Osteocyte (in vitro differentiated cells): ENCODE measurements around the gene RNF31. TPM values are rescaled to one million over a fixed set of nuclear protein-coding genes. Genes with fewer than 3 reads are reported as not detected.

Experiments used
- DNase-seq: peaks from one replicate; pipeline ENCODE4 v3.0.0; 2021; ENCODE audit warnings: mixed read lengths; ENCODE audit not compliant: unreplicated experiment; ENCODE audit errors: extremely low spot score
- H3K27ac Mint-ChIP-seq: one replicate; pipeline ENCODE4 v1.8.0; 2021; ENCODE audit warnings: mild to moderate bottlenecking, mixed read lengths; ENCODE audit not compliant: unreplicated experiment
- H3K27me3 Mint-ChIP-seq: one replicate; pipeline ENCODE4 v1.8.0; 2021; ENCODE audit warnings: mixed read lengths; ENCODE audit not compliant: unreplicated experiment
- H3K36me3 Mint-ChIP-seq: one replicate; pipeline ENCODE4 v1.8.0; 2021; ENCODE audit warnings: mixed read lengths; ENCODE audit not compliant: unreplicated experiment
- H3K4me1 Mint-ChIP-seq: one replicate; pipeline ENCODE4 v1.8.0; 2021; ENCODE audit warnings: mixed read lengths; ENCODE audit not compliant: unreplicated experiment
- H3K4me3 Mint-ChIP-seq: one replicate; pipeline ENCODE4 v1.8.0; 2021; ENCODE audit warnings: mild to moderate bottlenecking, moderate library complexity, mixed read lengths; ENCODE audit not compliant: unreplicated experiment
- H3K9me3 Mint-ChIP-seq: one replicate; pipeline ENCODE4 v1.8.0; 2021; ENCODE audit warnings: mixed read lengths; ENCODE audit not compliant: unreplicated experiment
- CTCF ChIP-seq: fragments of 200-600 bp; sonication (generic); IDR thresholded peaks from 2 replicates; pipeline ENCODE4 v1.5.0; 2021; ENCODE audit warnings: antibody characterized with exemption, mild to moderate bottlenecking, moderate library complexity
- total RNA-seq: library from RNA; stranded (reverse); gene quantifications from 2 replicates; pipeline ENCODE4 v1.2.1, GENCODE V29; 2021

RNF31 gene
- total RNA-seq, 1 donor from 2014 or later, result 65.9 TPM

GRCh38 chr14:24156840-24157239 lies 9.5 kb downstream of the RNF31 start:
- no peak overlapping the region for H3K27ac Mint-ChIP-seq
- H3K9me3 Mint-ChIP-seq, result no peaks in the 10 kb centered on the region
- TF ChIP-seq CTCF, result no peak
- no peak overlapping the region for H3K4me3 Mint-ChIP-seq
- no peak for DNase-seq
- no peaks in the 10 kb centered on the region for H3K27me3 Mint-ChIP-seq
- H3K4me1 Mint-ChIP-seq, result peaks cover 11% of the 10 kb centered on the region
- H3K36me3 Mint-ChIP-seq, result peaks cover 25% of the 10 kb centered on the region

GRCh38 chr14:24157331-24157730 lies 10.0 kb downstream of the RNF31 start:
- TF ChIP-seq CTCF, result no peak
- no peak overlapping the region for H3K27ac Mint-ChIP-seq
- H3K4me3 Mint-ChIP-seq, result no peak overlapping the region
- H3K27me3 Mint-ChIP-seq, result no peaks in the 10 kb centered on the region
- no peaks in the 10 kb centered on the region for H3K9me3 Mint-ChIP-seq
- DNase-seq, result no peak
- H3K36me3 Mint-ChIP-seq, result peaks cover 27% of the 10 kb centered on the region
- peaks cover 16% of the 10 kb centered on the region for H3K4me1 Mint-ChIP-seq

- no peaks in the 10 kb centered on the region for H3K9me3 Mint-ChIP-seq
- no peak for TF ChIP-seq CTCF
- no peak overlapping the region for H3K4me3 Mint-ChIP-seq
- DNase-seq, result no peak
- H3K4me1 Mint-ChIP-seq, result peaks cover 25% of the 10 kb centered on the region
- H3K27me3 Mint-ChIP-seq, result no peaks in the 10 kb centered on the region
- H3K36me3 Mint-ChIP-seq, result peaks cover 38% of the 10 kb centered on the region
- peak overlapping the region; percentile 20 for H3K27ac Mint-ChIP-seq
These were observed 12.6 kb downstream of the RNF31 start for GRCh38 chr14:24159777-24160498.

- peaks cover 41% of the 10 kb centered on the region for H3K36me3 Mint-ChIP-seq
- peak overlapping the region; percentile 96 for H3K4me3 Mint-ChIP-seq
- no peak for TF ChIP-seq CTCF
- H3K9me3 Mint-ChIP-seq, result no peaks in the 10 kb centered on the region
- H3K27me3 Mint-ChIP-seq, result no peaks in the 10 kb centered on the region
- H3K27ac Mint-ChIP-seq, result peak overlapping the region; percentile 20
- H3K4me1 Mint-ChIP-seq, result peaks cover 25% of the 10 kb centered on the region
- no peak for DNase-seq
These were observed 13.2 kb downstream of the RNF31 start for GRCh38 chr14:24160499-24160849.

GRCh38 chr14:24160850-24161804 lies 13.8 kb downstream of the RNF31 start, which contains the start of gene IRF9:
TSS of gene IRF9 (plus strand) at chr14:24161265. CDS start at chr14:24162145, 880 bp downstream.
- peak; percentile 94 for TF ChIP-seq CTCF
- DNase-seq, result peak; percentile 98
- peaks cover 25% of the 10 kb centered on the region for H3K4me1 Mint-ChIP-seq
- peak within 1 kb of the TSS; percentile 93 for H3K27ac Mint-ChIP-seq
- peak within 1 kb of the TSS; percentile 96 for H3K4me3 Mint-ChIP-seq
- no peaks in the 10 kb centered on the region for H3K9me3 Mint-ChIP-seq
- H3K27me3 Mint-ChIP-seq, result no peaks in the 10 kb centered on the region
- H3K36me3 Mint-ChIP-seq, result peaks cover 41% of the 10 kb centered on the region
